Breast epithelium (tissue), 4 donors: Measurements from ENCODE around the gene GRK5. TPM values are rescaled to one million over a fixed set of nuclear protein-coding genes. Genes with fewer than 3 reads are reported as not detected.

Experiments used
- DNase-seq, 2 donors: peaks; one replicate each; pipeline ENCODE4 v3.0.0-alpha.2; 2019; ENCODE audit warnings: low spot score in 2 of 2
- H3K27ac ChIP-seq, 2 donors: fragments of 200-600 bp; sonication (generic) in 1 of 2; one replicate each; pipeline ENCODE4 v1.5.1; 2016 to 2019; ENCODE audit warnings: mild to moderate bottlenecking in 1 of 2
- H3K27me3 ChIP-seq, 2 donors: fragments of 200-600 bp; sonication (generic) in 1 of 2; one replicate each; pipeline versions ENCODE4 v1.5.1 to v1.6.0; 2017 to 2019; ENCODE audit warnings: control low read depth in 1 of 2, mild to moderate bottlenecking in 1 of 2
- H3K36me3 ChIP-seq: fragments of 200-600 bp; one replicate; pipeline ENCODE4 v1.5.1; 2019
- H3K4me1 ChIP-seq, 2 donors: fragments of 200-600 bp; sonication (generic); one replicate each; pipeline ENCODE4 v1.5.1; 2016 to 2019; ENCODE audit warnings: control low read depth in 1 of 2
- H3K4me3 ChIP-seq, 3 donors: fragments of 200-600 bp; sonication (generic); 1 replicate in 2 of 3; 2 replicates in 1 of 3; pipeline ENCODE4 v1.5.1; 2016 to 2019; ENCODE audit warnings: mild to moderate bottlenecking in 3 of 3, moderate library complexity in 2 of 3
- H3K9me3 ChIP-seq, 2 donors: fragments of 200-600 bp; sonication (generic) in 1 of 2; one replicate each; pipeline ENCODE4 v1.5.1; 2016 to 2019; ENCODE audit warnings: control low read depth in 1 of 2
- CTCF ChIP-seq, 3 donors: fragments of 450-650 bp; IDR thresholded peaks; one replicate each; pipeline ENCODE4 v1.5.1; 2016 to 2017; ENCODE audit warnings: antibody characterized with exemption in 3 of 3, mild to moderate bottlenecking in 3 of 3, moderate library complexity in 3 of 3
- POLR2A ChIP-seq: fragments of 450-650 bp; IDR thresholded peaks from one replicate; pipeline ENCODE4 v1.6.1; 2016; ENCODE audit warnings: antibody characterized with exemption, mild to moderate bottlenecking, moderate library complexity
- POLR2AphosphoS5 ChIP-seq, 3 donors: sonication (generic); formaldehyde crosslinking; IDR thresholded peaks; one replicate each; pipeline ENCODE4 v1.6.1; 2017; ENCODE audit warnings: antibody characterized with exemption in 3 of 3
- intact Hi-C: fragments of 100-400 bp; cut with DNase I; formaldehyde crosslinking; loops from one replicate; pipeline ENCODE4 v1.15.1; 2023; ENCODE audit warnings: low total_unique reads
- total RNA-seq, 3 donors: library from RNA; depleted of rRNA; stranded (reverse); fragments of >200 nt; gene quantifications; one replicate each; pipeline ENCODE4 v1.1.0, GENCODE V29; 2016

The GRK5 gene
- total RNA-seq, 3 donors from 2014 or later = 14.9 to 20.6 (median 15.2) TPM

DNA sequence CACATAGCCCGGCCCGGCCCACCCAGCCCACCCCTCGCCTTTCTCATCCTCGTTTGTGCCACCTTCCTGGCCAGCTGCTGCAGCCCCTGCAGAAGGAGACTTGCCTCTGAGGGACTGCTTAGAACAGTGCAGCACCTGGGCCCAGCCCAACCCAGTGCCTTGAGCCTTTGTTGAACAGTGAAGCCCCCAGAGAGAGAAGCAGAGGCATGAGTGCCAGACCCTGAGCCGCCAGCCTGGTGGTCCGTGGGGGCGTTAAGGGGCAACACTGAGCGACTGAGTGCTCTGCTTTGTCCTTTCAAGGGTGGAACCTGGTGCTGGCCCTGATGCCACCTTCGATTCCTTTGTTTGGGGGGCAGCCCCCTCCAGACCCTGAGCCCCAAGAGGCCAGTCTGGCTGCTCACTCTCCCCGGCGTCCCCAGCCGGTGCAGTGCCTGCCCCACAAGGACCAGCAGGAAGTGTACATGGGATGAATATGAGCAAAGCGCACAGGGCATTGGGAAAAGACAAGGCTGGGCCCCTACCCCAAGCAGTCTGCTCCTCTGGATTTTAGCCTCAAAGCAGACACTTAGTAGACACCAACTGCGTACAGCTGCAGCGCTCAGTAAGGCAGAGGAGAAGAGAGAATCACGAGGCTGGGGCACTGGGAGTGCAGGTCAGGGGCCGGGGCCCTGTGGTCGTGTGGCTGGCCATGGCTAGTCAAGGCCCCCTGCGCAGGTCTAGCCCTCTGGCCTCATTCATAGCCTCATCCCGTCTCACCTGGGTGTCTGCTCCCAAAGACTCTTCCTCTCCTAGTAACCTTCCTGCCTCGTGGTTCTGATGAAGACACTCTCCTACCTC lies 239.3 kb downstream of the GRK5 start:
- Histone ChIP-seq H3K9me3 (no peaks in the 10 kb centered on the region), H3K36me3 (no peaks in the 10 kb centered on the region), H3K27ac (no peak overlapping the region), H3K4me3 (no peak overlapping the region), H3K4me1 (peaks cover 5 to 6% of the 10 kb centered on the region in 2 donors), H3K27me3 (no peaks in the 10 kb centered on the region)
- intact Hi-C loops = loop anchor here (10.0 kb wide), 1 partner anchor 242 kb away; the partner anchor contains the start of gene GRK5
- TF ChIP-seq POLR2AphosphoS5 (IDR thresholded peaks at IDR 0.05) (no peak), POLR2A (no peak)
- DNase-seq = no peak

DNA sequence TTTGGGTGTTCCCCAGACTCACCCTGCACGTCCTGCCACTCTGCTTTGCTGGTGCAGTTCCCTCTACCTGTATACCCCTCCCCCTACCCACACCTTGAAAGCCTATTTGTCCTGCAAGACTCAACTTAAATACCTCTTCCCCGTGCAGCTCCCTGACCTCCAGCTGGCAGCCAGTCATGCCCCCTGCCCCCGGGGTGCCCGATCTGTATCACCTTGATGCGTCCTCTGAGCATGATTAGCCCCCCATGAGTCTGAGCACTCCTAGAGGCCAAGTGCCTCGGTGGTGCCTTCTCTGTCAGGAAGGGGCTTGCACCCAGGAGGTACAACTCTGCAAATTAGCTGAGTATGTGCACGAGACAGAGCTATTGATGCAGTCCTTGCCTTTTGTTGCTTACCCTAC lies 240.1 kb downstream of the GRK5 start:
- Histone ChIP-seq H3K9me3 (no peaks in the 10 kb centered on the region), H3K4me1 (no peaks in the 10 kb centered on the region), H3K27ac (no peak overlapping the region), H3K36me3 (no peaks in the 10 kb centered on the region), H3K4me3 (no peak overlapping the region), H3K27me3 (no peaks in the 10 kb centered on the region)
- TF ChIP-seq POLR2AphosphoS5 (IDR thresholded peaks at IDR 0.05) (no peak), CTCF (IDR thresholded peaks at IDR 0.05) (no peak), POLR2A (no peak)
- intact Hi-C loops = loop anchor here (10.0 kb wide), 1 partner anchor 243 kb away; the partner anchor contains the start of gene GRK5
- no peak for DNase-seq

GRCh38 chr10:119447823-119448546 lies 240.6 kb downstream of the GRK5 start:
- H3K27ac ChIP-seq = no peak overlapping the region
- DNase-seq = no peak

DNA sequence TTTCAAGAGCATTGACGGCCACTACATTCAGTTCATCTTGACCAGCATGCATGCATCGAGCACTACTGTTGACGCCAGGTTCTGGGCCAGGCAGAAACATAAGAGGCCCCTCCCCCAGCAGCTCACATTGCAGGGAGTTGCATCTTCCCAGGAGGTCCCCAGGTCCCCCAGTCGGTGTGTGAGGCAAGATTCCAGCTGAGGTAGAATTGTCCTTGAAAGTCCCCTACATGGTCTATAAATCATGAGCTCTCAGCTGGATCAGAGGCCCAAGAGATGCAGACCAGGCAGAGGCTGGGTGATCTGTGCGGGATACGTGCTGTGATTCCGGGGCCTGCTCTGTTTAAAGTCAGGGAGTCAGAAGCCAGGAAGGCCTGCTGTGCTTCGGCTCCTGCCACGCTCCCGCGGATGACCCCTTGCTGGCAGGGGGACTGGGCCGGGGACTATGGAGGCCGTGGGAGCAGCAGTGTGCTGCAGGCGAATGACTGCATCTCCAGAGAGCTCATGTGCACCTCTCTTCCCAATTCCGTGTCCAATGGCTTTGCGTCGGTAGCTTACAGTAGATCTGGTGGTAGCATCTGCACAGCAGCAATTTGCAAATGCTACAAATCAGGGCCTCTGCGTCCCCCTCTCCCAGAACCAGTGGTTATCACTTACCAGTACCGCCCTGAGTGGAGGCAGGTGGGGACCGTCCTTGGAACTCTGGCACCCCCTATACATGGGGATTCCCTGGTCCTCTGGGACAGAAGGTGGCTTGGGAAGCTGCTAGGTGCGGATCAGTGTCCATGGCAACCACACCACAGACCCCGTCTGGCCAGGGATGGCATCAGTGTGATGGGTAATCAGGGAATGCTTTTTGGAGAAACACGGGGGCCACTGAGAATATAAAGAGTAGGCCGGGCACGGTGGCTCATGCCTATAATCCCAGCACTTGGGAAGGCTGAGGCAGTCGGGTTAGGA lies 241.5 kb downstream of the GRK5 start:
- no peaks in the 10 kb centered on the region for H3K36me3 ChIP-seq
- H3K27me3 ChIP-seq = no peaks in the 10 kb centered on the region
- intact Hi-C loops = loop anchor here (10.0 kb wide), 1 partner anchor 244 kb away; the partner anchor contains the start of gene GRK5
- TF ChIP-seq CTCF (IDR thresholded peaks at IDR 0.05) = no peak
- TF ChIP-seq POLR2AphosphoS5 (IDR thresholded peaks at IDR 0.05) = no peak
- no peak for TF ChIP-seq POLR2A
- no peak for DNase-seq
- H3K9me3 ChIP-seq = no peaks in the 10 kb centered on the region
- H3K27ac ChIP-seq = peak overlapping the region; percentile 29 to 69
- no peak overlapping the region for H3K4me3 ChIP-seq
- no peaks in the 10 kb centered on the region for H3K4me1 ChIP-seq

More at GRCh38 chr10:119447823-119448546, 240.6 kb downstream of the GRK5 start:
- Histone ChIP-seq H3K4me3 (no peak overlapping the region), H3K36me3 (no peaks in the 10 kb centered on the region), H3K9me3 (no peaks in the 10 kb centered on the region), H3K4me1 (no peaks in the 10 kb centered on the region), H3K27me3 (no peaks in the 10 kb centered on the region)
- intact Hi-C loops = loop anchor here (10.0 kb wide), 1 partner anchor 243 kb away; the partner anchor contains the start of gene GRK5
- TF ChIP-seq CTCF (IDR thresholded peaks at IDR 0.05) = no peak
- no peak for TF ChIP-seq POLR2AphosphoS5 (IDR thresholded peaks at IDR 0.05)
- no peak for TF ChIP-seq POLR2A
